Common myeloid progenitor, CD34-positive (primary cell): ENCODE results near the gene PLEKHG1.

ENCODE experiments used
- CTCF ChIA-PET: fragments of 350-600 bp; sonication (Branson Sonifier 250); formaldehyde crosslinking; loops from one replicate; lab custom pipeline; 2021; ENCODE audit warnings: antibody characterized with exemption; lab: Charles Lee
- POLR2A ChIA-PET: fragments of 350-600 bp; sonication (Branson Sonifier 250); formaldehyde crosslinking; loops from one replicate; lab custom pipeline; 2021; ENCODE audit warnings: antibody characterized with exemption; lab: Charles Lee
- DNase-seq, 3 donors: peaks; one replicate each; pipeline versions ENCODE4 v3.0.0 to v3.0.0-alpha.2; 2013
- H3K27ac ChIP-seq, 2 experiments: 1 replicate in 1 of 2; 2 replicates in 1 of 2; pipeline ENCODE4 v1.7.0; 2013; ENCODE audit warnings: inconsistent platforms in 2 of 2, low read length in 2 of 2, mild to moderate bottlenecking in 2 of 2, low read depth in 1 of 2, moderate library complexity in 1 of 2; ENCODE audit not compliant: severe bottlenecking in 2 of 2, insufficient read depth in 1 of 2, poor library complexity in 1 of 2
- H3K27me3 ChIP-seq, 5 experiments: replicated peaks in 2 of 5; 1 replicate in 3 of 5; 2 replicates in 2 of 5; pipeline versions ENCODE4 v1.6.1 to v1.7.0; 2013; ENCODE audit warnings: low read length in 4 of 5, mild to moderate bottlenecking in 2 of 5, moderate library complexity in 2 of 5, inconsistent platforms in 1 of 5; ENCODE audit not compliant: insufficient read depth in 5 of 5, control insufficient read depth in 4 of 5
- H3K36me3 ChIP-seq, 4 experiments: 1 replicate in 2 of 4; 2 replicates in 2 of 4; pipeline versions ENCODE4 v1.6.1 to v1.7.0; 2013; ENCODE audit warnings: low read length in 3 of 4, control low read depth in 1 of 4, mild to moderate bottlenecking in 1 of 4; ENCODE audit not compliant: control insufficient read depth in 4 of 4, insufficient read depth in 4 of 4
- H3K4me1 ChIP-seq, 4 experiments: 1 replicate in 3 of 4; 2 replicates in 1 of 4; pipeline versions ENCODE4 v1.6.1 to v1.7.1; 2013; ENCODE audit warnings: low read length in 3 of 4, mild to moderate bottlenecking in 3 of 4, control low read depth in 1 of 4, inconsistent platforms in 1 of 4, moderate library complexity in 1 of 4; ENCODE audit not compliant: control insufficient read depth in 4 of 4, insufficient read depth in 4 of 4; ENCODE audit errors: control extremely low read depth in 1 of 4
- H3K4me3 ChIP-seq, 7 experiments: 1 replicate in 4 of 7; 2 replicates in 3 of 7; pipeline versions ENCODE4 v1.5.1 to v1.7.0; 2013; ENCODE audit warnings: mild to moderate bottlenecking in 7 of 7, low read length in 6 of 7, moderate library complexity in 6 of 7, inconsistent platforms in 2 of 7, low read depth in 2 of 7, control low read depth in 1 of 7; ENCODE audit not compliant: insufficient read depth in 4 of 7, control insufficient read depth in 1 of 7; ENCODE audit errors: extremely low read depth in 1 of 7
- H3K9me3 ChIP-seq, 5 experiments: 1 replicate in 4 of 5; 2 replicates in 1 of 5; pipeline versions ENCODE4 v1.6.1 to v1.7.1; 2013; ENCODE audit warnings: low read length in 4 of 5, mild to moderate bottlenecking in 2 of 5, inconsistent platforms in 1 of 5, low read depth in 1 of 5, moderate library complexity in 1 of 5; ENCODE audit not compliant: control insufficient read depth in 4 of 5, insufficient read depth in 2 of 5; ENCODE audit errors: control extremely low read depth in 1 of 5
- WGBS: methylation state at CpG from one replicate; pipeline ENCODE4 v1.1.5; 2013; ENCODE audit not compliant: insufficient coverage; 5-methylcytosine and 5-hydroxymethylcytosine counted together

PLEKHG1 gene

GRCh38 chr6:150606168-150606591, 6.5 kb downstream of the PLEKHG1 start:
- Histone ChIP-seq H3K4me1 (peaks cover 0 to 4% (median 0%) of the 10 kb centered on the region in 4 experiments), H3K27ac (no peak overlapping the region), H3K27me3 (peaks cover 0 to 23% (median 19%) of the 10 kb centered on the region in 5 experiments), H3K9me3 (no peaks in the 10 kb centered on the region), H3K4me3 (no peak overlapping the region), H3K36me3 (no peaks in the 10 kb centered on the region)
- CTCF ChIA-PET: interaction anchor here (0.6 to 1.5 kb wide), 3 partner anchors 21 to 189 kb away, joined by 3 to 4 read pairs (median 3); no protein-coding TSS in a partner anchor
- WGBS: 100% methylated on average over 2 of the region's 3 CpGs
- no peak for DNase-seq
- POLR2A ChIA-PET: no interaction called here

GRCh38 chr6:150606647-150607328, 7.1 kb downstream of the PLEKHG1 start:
- H3K27me3 ChIP-seq: peaks cover 0 to 17% (median 13%) of the 10 kb centered on the region in 5 experiments
- 83% methylated on average over 5 of the region's 5 CpGs for WGBS
- ChIA-PET POLR2A (no interaction called here), CTCF (interaction anchor here (0.5 to 1.5 kb wide), 2 partner anchors 24 to 1011 kb away, joined by 3 to 4 read pairs; no protein-coding TSS in a partner anchor)
- H3K4me1 ChIP-seq: peaks cover 0 to 4% (median 0%) of the 10 kb centered on the region in 4 experiments
- H3K27ac ChIP-seq: no peak overlapping the region
- no peak overlapping the region for H3K4me3 ChIP-seq
- H3K9me3 ChIP-seq: no peaks in the 10 kb centered on the region
- no peak for DNase-seq
- H3K36me3 ChIP-seq: no peaks in the 10 kb centered on the region

DNA sequence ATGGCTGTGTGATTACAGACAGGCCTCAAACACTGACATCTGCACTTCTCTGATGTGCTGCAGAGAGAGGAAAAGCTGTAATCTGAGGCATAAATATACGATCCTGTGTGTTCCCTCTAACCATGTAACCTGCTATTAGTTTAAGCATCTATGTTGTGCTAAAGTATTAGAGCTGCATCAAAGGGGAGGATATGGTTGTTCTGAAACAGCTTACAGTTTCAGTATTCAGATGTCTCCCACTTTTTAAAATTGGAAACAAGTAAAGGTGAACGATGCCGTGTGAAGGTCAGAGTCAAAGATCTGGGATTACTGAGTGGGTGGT, 7.6 kb downstream of the PLEKHG1 start:
- H3K36me3 ChIP-seq: no peaks in the 10 kb centered on the region
- peaks cover 0 to 4% (median 0%) of the 10 kb centered on the region in 4 experiments for H3K4me1 ChIP-seq
- peaks cover 0 to 12% (median 8%) of the 10 kb centered on the region in 5 experiments for H3K27me3 ChIP-seq
- ChIA-PET POLR2A (no interaction called here), CTCF (interaction anchor here (0.5 to 1.5 kb wide), 3 partner anchors 12 to 1011 kb away, joined by 3 to 4 read pairs (median 3); no protein-coding TSS in a partner anchor)
- no peaks in the 10 kb centered on the region for H3K9me3 ChIP-seq
- no peak for DNase-seq
- no peak overlapping the region for H3K4me3 ChIP-seq
- 100% methylated on average over 2 of the region's 3 CpGs for WGBS
- H3K27ac ChIP-seq: no peak overlapping the region

- ChIA-PET POLR2A (no interaction called here), CTCF (interaction anchor here (1.0 to 1.3 kb wide), 2 partner anchors 9 to 11 kb away, joined by 3 read pairs; partner anchors contain the start of gene PLEKHG1)
- Histone ChIP-seq H3K4me1 (peaks cover 0 to 4% (median 0%) of the 10 kb centered on the region in 4 experiments), H3K9me3 (no peaks in the 10 kb centered on the region), H3K27me3 (peaks cover 0 to 4% (median 0%) of the 10 kb centered on the region in 5 experiments), H3K4me3 (no peak overlapping the region), H3K27ac (no peak overlapping the region), H3K36me3 (no peaks in the 10 kb centered on the region)
- DNase-seq: no peak
These were observed 10.9 kb downstream of the PLEKHG1 start for GRCh38 chr6:150610584-150610983.

DNA sequence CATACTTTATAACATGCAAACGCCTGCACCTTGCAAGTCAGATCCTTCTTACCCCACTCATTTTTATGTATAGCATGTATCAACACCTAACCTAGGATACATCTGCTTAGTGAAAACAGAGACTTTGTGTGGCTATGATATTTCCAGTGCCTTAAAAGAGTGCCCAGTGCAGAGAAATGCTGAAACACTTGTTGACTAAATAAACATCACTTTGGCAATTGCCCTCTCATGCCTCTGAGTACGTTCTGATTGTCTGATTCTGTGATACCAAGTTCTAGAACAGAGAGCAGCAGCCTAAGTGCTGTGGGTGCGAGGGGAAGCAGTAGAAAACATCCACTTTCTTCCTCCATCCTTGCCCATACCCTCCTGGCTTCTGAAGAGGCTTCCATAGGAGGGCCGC, 13.6 kb downstream of the PLEKHG1 start:
- ChIA-PET POLR2A (no interaction called here), CTCF (no interaction called here)
- no peaks in the 10 kb centered on the region for H3K36me3 ChIP-seq
- peaks cover 0 to 3% (median 0%) of the 10 kb centered on the region in 5 experiments for H3K27me3 ChIP-seq
- DNase-seq: no peak
- no peak overlapping the region for H3K27ac ChIP-seq
- H3K4me1 ChIP-seq: peaks cover 0 to 13% (median 0%) of the 10 kb centered on the region in 4 experiments
- H3K9me3 ChIP-seq: no peaks in the 10 kb centered on the region
- WGBS: 100% methylated on average over 2 of the region's 4 CpGs
- no peak overlapping the region for H3K4me3 ChIP-seq

- ChIA-PET POLR2A (no interaction called here), CTCF (interaction anchor here (1.1 to 1.5 kb wide), 2 partner anchors 17 to 198 kb away, joined by 3 to 4 read pairs; no protein-coding TSS in a partner anchor)
- Histone ChIP-seq H3K4me1 (peaks cover 0 to 13% (median 2%) of the 10 kb centered on the region in 4 experiments), H3K9me3 (no peaks in the 10 kb centered on the region), H3K4me3 (no peak overlapping the region), H3K27me3 (peaks cover 0 to 3% (median 0%) of the 10 kb centered on the region in 5 experiments), H3K36me3 (no peaks in the 10 kb centered on the region), H3K27ac (no peak overlapping the region)
- DNase-seq: no peak
These were observed 16.3 kb downstream of the PLEKHG1 start for GRCh38 chr6:150615967-150616366.

DNA sequence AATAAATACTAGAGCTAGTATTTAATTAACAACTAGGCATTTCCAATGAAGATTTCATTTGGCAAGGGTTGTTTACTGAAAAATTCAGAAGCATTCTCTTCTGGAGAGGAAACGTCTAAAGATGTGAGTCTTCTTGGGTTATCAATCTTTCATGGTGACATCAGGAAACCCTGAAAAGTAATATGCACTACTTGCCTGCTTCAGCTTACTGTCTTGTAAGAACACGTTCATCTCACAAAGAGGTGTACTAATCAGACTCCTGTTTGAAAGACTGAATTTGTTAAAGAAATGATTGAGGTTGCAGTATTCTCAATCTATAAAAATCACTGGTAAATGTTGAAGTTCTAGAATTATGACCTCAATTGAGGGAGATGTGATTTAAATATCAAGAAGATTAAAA, 16.9 kb downstream of the PLEKHG1 start:
- Histone ChIP-seq H3K36me3 (no peaks in the 10 kb centered on the region), H3K27ac (no peak overlapping the region)
- POLR2A ChIA-PET: no interaction called here

More for the DNA sequence above, 16.9 kb downstream of the PLEKHG1 start:
- CTCF ChIA-PET: interaction anchor here (1.1 to 1.5 kb wide), 2 partner anchors 16 to 199 kb away, joined by 3 to 4 read pairs; no protein-coding TSS in a partner anchor
- H3K27me3 ChIP-seq: peaks cover 0 to 3% (median 0%) of the 10 kb centered on the region in 5 experiments
- peaks cover 0 to 13% (median 2%) of the 10 kb centered on the region in 4 experiments for H3K4me1 ChIP-seq
- H3K9me3 ChIP-seq: no peaks in the 10 kb centered on the region
- WGBS: 10% methylated on average over 1 of the region's 2 CpGs
- no peak overlapping the region for H3K4me3 ChIP-seq
- DNase-seq: no peak
